Subcutaneous adipose tissue (tissue), 4 donors: ENCODE measurements around the gene TRRAP. TPM values are rescaled to one million over a fixed set of nuclear protein-coding genes. Genes with fewer than 3 reads are reported as not detected.

Experiments
- total RNA-seq, 4 donors: library from RNA; depleted of rRNA; stranded (reverse); fragments of >200 nt; gene quantifications; one replicate each; pipeline ENCODE4 v1.1.0, GENCODE V29; 2016
- TF ChIP-seq, protein P1 (sequence below): fragments of 450-650 bp; IDR thresholded peaks from one replicate; pipeline ENCODE4 v1.5.1; 2016; ENCODE audit warnings: low read depth, mild to moderate bottlenecking, control low read depth, antibody characterized with exemption, moderate library complexity

TRRAP gene
- total RNA-seq, 4 donors from 2014 or later = 22.7 to 30.8 (median 28.4) TPM

DNA sequence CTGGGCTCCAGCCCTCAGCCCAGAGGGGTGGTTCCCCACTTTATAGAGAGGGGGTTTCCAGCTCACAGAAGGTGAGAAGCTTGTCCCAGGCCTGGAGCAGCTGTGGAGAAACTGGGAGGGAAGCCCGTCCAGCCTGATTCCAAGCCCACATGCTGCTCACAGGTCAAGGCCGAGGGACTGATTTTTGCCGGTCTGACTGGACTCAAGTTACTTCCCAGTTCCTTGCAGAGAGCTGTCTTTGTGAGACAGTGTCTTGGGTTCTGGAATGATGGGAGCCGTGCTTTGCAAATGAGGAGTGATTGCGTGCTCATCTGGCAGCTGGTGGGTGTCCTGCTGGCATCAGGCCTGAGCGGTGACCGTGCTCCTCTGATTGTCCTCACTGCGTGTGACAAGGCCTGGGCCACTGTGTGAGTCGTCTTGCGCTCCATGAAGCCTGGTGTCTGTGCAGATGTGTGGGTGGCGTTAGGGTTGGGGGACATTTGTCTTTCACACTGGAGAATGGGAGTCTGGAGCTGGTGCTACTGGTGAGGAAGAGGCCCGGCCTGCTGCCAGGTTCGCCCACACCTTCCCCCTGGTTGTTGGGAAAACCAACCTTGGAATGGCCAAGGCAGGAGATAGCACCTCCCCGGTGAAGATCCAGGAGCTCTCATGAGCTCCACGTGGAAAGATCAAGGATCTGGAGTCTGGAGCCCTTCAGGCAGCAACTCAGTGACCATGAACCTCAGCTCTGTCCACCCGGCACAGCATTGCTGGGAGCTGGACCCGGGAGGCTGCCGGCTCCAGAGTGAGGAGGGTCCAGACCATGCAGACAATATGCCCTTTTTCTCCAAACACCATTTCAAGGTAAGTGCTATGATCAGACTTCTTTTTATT lies 136.0 kb downstream of the TRRAP start:
- TF ChIP-seq, protein P1, sequence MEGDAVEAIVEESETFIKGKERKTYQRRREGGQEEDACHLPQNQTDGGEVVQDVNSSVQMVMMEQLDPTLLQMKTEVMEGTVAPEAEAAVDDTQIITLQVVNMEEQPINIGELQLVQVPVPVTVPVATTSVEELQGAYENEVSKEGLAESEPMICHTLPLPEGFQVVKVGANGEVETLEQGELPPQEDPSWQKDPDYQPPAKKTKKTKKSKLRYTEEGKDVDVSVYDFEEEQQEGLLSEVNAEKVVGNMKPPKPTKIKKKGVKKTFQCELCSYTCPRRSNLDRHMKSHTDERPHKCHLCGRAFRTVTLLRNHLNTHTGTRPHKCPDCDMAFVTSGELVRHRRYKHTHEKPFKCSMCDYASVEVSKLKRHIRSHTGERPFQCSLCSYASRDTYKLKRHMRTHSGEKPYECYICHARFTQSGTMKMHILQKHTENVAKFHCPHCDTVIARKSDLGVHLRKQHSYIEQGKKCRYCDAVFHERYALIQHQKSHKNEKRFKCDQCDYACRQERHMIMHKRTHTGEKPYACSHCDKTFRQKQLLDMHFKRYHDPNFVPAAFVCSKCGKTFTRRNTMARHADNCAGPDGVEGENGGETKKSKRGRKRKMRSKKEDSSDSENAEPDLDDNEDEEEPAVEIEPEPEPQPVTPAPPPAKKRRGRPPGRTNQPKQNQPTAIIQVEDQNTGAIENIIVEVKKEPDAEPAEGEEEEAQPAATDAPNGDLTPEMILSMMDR = no peak

DNA sequence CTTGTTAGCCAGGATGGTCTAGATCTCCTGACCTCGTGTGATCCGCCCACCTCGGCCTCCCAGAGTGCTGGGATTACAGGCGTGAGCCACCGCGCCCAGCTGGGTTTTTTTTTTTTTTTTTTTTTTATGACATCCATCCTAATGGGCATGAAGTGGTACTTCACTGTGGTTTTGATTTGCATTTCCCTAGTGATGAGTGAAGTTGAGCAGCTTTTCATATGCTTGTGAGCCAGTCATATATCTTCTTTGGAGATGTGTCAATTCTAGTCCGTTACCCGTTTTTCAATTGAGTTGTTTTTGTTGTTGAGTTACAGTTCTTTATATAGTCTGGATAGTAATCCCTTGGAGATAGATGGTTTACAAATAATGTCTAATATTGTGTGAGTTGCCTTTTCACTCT lies 137.9 kb downstream of the TRRAP start:
- TF ChIP-seq, protein P1 = no peak

DNA sequence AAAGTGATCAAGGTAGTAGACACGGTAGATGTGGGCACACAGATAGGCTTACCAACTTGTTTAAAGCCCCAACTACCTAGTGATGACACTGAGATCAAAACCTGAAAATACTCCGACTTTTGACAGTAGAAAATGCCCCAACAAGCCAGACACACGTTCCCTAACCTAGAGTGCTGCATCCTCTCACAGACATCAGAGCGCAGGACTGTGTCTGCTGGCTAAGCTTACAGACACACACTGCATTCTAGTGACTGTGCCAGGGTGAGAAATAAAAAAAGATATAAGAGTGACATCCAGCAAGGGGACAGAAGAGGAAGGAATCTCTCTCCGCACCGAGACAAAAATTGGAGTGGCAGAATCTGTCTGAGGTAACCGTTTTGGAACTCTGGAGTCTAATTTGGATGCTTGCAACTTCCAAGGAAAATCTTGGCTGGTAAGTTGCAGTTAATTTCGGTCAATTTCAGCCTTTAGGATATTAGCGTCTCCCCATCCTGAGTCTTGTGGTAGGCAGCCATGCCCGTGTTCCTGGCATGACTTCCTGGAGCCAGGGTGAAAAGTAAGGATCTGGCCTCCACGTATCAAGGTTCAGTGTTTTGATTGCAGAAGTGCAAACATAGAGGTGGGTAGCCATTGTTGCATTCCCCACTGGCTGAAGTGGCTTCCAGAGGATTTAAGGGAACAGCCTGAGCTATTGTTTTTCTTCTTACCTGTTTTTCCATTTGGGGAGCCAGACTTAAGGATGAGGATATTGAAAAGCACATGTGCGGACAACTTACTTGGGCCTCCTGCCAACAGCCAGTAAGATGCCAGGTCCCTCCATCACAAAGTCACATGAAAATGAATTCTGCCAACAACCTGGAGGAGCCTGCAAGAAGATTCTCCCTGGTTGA lies 141.4 kb downstream of the TRRAP start:
- TF ChIP-seq, protein P1 = no peak

DNA sequence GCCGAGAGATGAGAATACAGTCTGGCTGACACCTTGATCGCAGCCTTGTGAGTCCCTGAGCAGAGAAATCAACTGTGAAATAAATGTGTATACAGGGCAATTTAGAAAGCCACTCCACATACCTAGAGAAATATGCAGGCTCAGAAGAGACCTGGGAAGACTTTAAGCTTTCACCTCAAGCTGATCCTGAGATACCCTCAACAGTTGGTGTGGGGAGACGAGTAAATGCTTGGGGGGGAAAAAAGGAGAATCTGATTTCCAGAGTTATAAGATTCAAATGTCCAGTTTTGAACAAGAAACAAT lies 142.0 kb downstream of the TRRAP start:
- TF ChIP-seq, protein P1 = no peak

DNA sequence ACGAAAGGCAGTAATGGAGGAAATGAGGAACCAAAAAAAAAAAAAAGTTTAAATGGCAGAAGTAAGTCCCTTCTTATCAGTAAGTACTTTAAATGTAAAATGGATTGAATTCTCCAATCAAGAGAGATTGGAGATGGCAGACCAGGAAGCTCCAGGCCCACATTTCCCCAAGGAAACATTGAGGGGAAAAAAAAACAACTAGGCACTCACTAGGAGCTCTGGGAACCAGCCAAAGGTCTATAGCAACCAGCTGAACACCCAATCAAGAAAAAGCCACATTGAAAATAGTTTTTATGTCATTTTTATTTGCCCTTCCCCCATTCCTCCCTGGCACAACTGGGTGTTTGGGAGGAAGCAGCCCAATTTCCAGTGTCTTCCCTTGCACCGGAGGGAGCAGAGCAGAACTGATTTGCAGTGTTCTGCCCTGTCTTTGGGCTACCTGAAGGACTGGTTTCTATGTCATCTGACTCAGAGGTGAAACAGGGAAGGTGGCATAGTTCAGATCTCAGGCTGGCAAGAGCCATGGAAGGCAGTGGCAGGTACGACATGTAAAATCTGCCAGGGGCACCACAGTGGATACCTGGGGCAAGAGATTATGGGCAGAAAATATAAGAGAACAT lies 143.7 kb downstream of the TRRAP start:
- TF ChIP-seq, protein P1 = no peak

DNA sequence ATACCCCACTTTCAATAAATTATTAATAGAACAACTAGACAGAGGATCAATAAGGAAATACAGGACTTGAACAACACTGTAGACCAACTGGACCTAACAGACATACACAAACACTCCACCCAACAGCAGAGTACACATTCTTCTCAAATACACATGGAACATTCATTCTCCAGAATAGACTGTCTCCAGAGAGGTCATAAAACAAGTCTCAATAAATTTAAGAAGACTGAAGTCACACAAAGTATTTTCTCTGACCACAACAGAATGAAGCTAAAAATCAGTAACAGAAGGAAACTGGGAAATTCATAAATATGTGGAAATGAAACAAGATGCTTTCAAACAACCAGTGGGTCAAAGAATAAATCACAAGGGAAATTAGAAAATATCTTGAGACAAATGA lies 145.7 kb downstream of the TRRAP start:
- TF ChIP-seq, protein P1 = no peak

DNA sequence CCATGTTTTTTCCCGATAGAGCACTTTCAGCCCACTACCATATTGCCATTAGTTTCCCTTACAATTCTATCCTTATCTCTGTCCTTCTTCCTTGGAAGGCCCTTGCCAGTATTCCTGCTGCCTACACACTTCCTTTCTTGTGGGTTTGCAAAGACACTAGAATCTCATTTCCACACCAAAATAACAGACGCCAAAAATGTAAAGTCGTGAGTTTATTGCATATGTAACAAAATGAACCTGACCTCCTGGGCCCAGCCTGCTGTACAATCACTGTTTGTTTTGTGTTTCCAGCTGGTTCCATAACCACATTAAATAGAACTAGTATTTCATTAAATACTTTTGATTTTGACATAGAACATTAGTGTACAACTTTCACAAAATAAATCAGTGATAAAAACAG lies 148.9 kb downstream of the TRRAP start:
- TF ChIP-seq, protein P1 = no peak
